GDM1 (cell line): ENCODE measurements around the gene EBLN2.

Source experiments
- DNase-seq: peaks from one replicate; lab custom pipeline; 2025; lab: John Stamatoyannopoulos, UW

The EBLN2 gene

GRCh38 chr3:73107676-73108187 is 46.3 kb downstream of the EBLN2 start:
- no peak for DNase-seq

GRCh38 chr3:73108750-73109149 is 47.3 kb downstream of the EBLN2 start:
- no peak for DNase-seq

- DNase-seq, result no peak
These were observed 49.1 kb downstream of the EBLN2 start for GRCh38 chr3:73110530-73110929.
